ENCODE results near the gene CBX8. TPM values are rescaled to one million over a fixed set of nuclear protein-coding genes. Genes with fewer than 3 reads are reported as not detected.

CBX8 gene
- total RNA-seq, 1 experiment from 2014 or later = 36.6 TPM

- Histone ChIP-seq H3K4me3 (ENCODE audit: low read depth, low read length) (peak overlapping the region; percentile 60), H3K4me1 (peaks cover 38% of the 10 kb centered on the region), H3K36me3 (ENCODE audit: control insufficient read depth, insufficient read depth, low read length) (no peaks in the 10 kb centered on the region), H3K9me3 (no peaks in the 10 kb centered on the region), H3K27me3 (replicated peaks; ENCODE audit: control insufficient read depth, insufficient read depth, low read length) (no peaks in the 10 kb centered on the region)
- BruUV-seq (replicated peaks) = no TSS peak
- H3K36me3 Mint-ChIP-seq (ENCODE audit: insufficient read depth, unreplicated experiment) = peaks cover 30% of the 10 kb centered on the region
- CTCF ChIA-PET = interaction anchor here (1.7 kb wide), 1 partner anchor 58 kb away, joined by 4 read pairs; no protein-coding TSS in a partner anchor
- peak overlapping the region; percentile 75 for H3K4me3 Mint-ChIP-seq (ENCODE audit: unreplicated experiment)
- no peaks in the 10 kb centered on the region for H3K27me3 Mint-ChIP-seq (ENCODE audit: insufficient read depth, unreplicated experiment)
- TF ChIP-seq CTCF (IDR thresholded peaks at IDR 0.05; ENCODE audit: insufficient read depth in 1 of 2, low read depth in 1 of 2, low read length in 1 of 2, severe bottlenecking in 1 of 2, unreplicated experiment in 1 of 2) = no peak
- H3K27ac Mint-ChIP-seq (ENCODE audit: unreplicated experiment) = peak overlapping the region; percentile 73
- H3K4me1 Mint-ChIP-seq (ENCODE audit: low read depth, unreplicated experiment) = peaks cover 20% of the 10 kb centered on the region
- DNase-seq = no peak
- intact Hi-C loops (cut with micrococcal nuclease; ENCODE audit: unreplicated experiment) = loop anchor here (1.0 to 5.0 kb wide), 3 partner anchors 38 to 118 kb away; partner anchors contain the start of gene CBX4
- H3K9me3 Mint-ChIP-seq (ENCODE audit: unreplicated experiment) = no peaks in the 10 kb centered on the region
- POLR2A ChIA-PET = no interaction called here
Observed at GRCh38 chr17:79799538-79800324, 2.9 kb upstream of the CBX8 start.

GRCh38 chr17:79799174-79799537 lies 2.3 kb upstream of the CBX8 start:
- Histone ChIP-seq H3K4me1 (peaks cover 38% of the 10 kb centered on the region), H3K27me3 (replicated peaks; ENCODE audit: control insufficient read depth, insufficient read depth, low read length) (no peaks in the 10 kb centered on the region), H3K9me3 (no peaks in the 10 kb centered on the region), H3K36me3 (ENCODE audit: control insufficient read depth, insufficient read depth, low read length) (no peaks in the 10 kb centered on the region), H3K4me3 (ENCODE audit: low read depth, low read length) (no peak overlapping the region)
- Mint-ChIP-seq H3K4me1 (ENCODE audit: low read depth, unreplicated experiment) (peaks cover 15% of the 10 kb centered on the region), H3K4me3 (ENCODE audit: unreplicated experiment) (peak overlapping the region; percentile 84), H3K36me3 (ENCODE audit: insufficient read depth, unreplicated experiment) (peaks cover 36% of the 10 kb centered on the region), H3K27me3 (ENCODE audit: insufficient read depth, unreplicated experiment) (no peaks in the 10 kb centered on the region), H3K9me3 (ENCODE audit: unreplicated experiment) (no peaks in the 10 kb centered on the region), H3K27ac (ENCODE audit: unreplicated experiment) (peak overlapping the region; percentile 40)
- no TSS peak for BruUV-seq (replicated peaks)
- ChIA-PET POLR2A (no interaction called here), CTCF (interaction anchor here (1.1 to 1.2 kb wide), 2 partner anchors 40 to 76 kb away, joined by 3 read pairs; partner anchors contain the start of gene CBX4)
- no peak for TF ChIP-seq CTCF (IDR thresholded peaks at IDR 0.05; ENCODE audit: insufficient read depth in 1 of 2, low read depth in 1 of 2, low read length in 1 of 2, severe bottlenecking in 1 of 2, unreplicated experiment in 1 of 2)
- intact Hi-C loops (cut with micrococcal nuclease; ENCODE audit: unreplicated experiment) = loop anchor here (5.0 kb wide), 1 partner anchor 118 kb away; no protein-coding TSS in a partner anchor
- no peak for DNase-seq

GRCh38 chr17:79798299-79799173 lies 1.7 kb upstream of the CBX8 start:
- Mint-ChIP-seq H3K9me3 (ENCODE audit: unreplicated experiment) (no peaks in the 10 kb centered on the region), H3K36me3 (ENCODE audit: insufficient read depth, unreplicated experiment) (peaks cover 37% of the 10 kb centered on the region), H3K27ac (ENCODE audit: unreplicated experiment) (peak overlapping the region; percentile 83), H3K27me3 (ENCODE audit: insufficient read depth, unreplicated experiment) (no peaks in the 10 kb centered on the region), H3K4me1 (ENCODE audit: low read depth, unreplicated experiment) (peaks cover 15% of the 10 kb centered on the region), H3K4me3 (ENCODE audit: unreplicated experiment) (peak overlapping the region; percentile 84)
- DNase-seq = peak in 1 of 2 experiments; percentile 63
- BruUV-seq (replicated peaks) = TSS peak; percentile 59
- Histone ChIP-seq H3K4me3 (ENCODE audit: low read depth, low read length) (peak overlapping the region; percentile 53), H3K9me3 (no peaks in the 10 kb centered on the region), H3K36me3 (ENCODE audit: control insufficient read depth, insufficient read depth, low read length) (no peaks in the 10 kb centered on the region), H3K27me3 (replicated peaks; ENCODE audit: control insufficient read depth, insufficient read depth, low read length) (no peaks in the 10 kb centered on the region), H3K4me1 (peaks cover 34% of the 10 kb centered on the region)
- TF ChIP-seq CTCF (IDR thresholded peaks at IDR 0.05; ENCODE audit: insufficient read depth in 1 of 2, low read depth in 1 of 2, low read length in 1 of 2, severe bottlenecking in 1 of 2, unreplicated experiment in 1 of 2) = no peak
- ChIA-PET POLR2A (interaction anchor here (0.5 to 0.9 kb wide), 5 partner anchors 12 to 1336 kb away, joined by 3 to 5 read pairs (median 4); no protein-coding TSS in a partner anchor), CTCF (interaction anchor here (0.9 to 1.2 kb wide), 3 partner anchors 12 to 76 kb away, joined by 3 read pairs; partner anchors contain the start of gene CBX4)
- intact Hi-C loops (cut with micrococcal nuclease; ENCODE audit: unreplicated experiment) = loop anchor here (5.0 kb wide), 1 partner anchor 119 kb away; no protein-coding TSS in a partner anchor

Measured in Caco-2 (cell line).